Gastroesophageal sphincter (tissue), 4 donors: ENCODE results near the gene SHISAL2A. TPM values are rescaled to one million over a fixed set of nuclear protein-coding genes. Genes with fewer than 3 reads are reported as not detected.

Experiments used
- ATAC-seq: fragments of 150-250 bp; one replicate; pipeline ENCODE4 v1.9.1; 2016; ENCODE audit warnings: mild to moderate bottlenecking, moderate library complexity
- H3K27ac ChIP-seq, 4 donors: fragments of 200-600 bp; sonication (generic) in 3 of 4; 1 replicate in 3 of 4; 2 replicates in 1 of 4; pipeline ENCODE4 v1.5.1; 2016 to 2019
- H3K27me3 ChIP-seq: fragments of 200-600 bp; sonication (generic); one replicate; pipeline ENCODE4 v1.5.1; 2019
- H3K36me3 ChIP-seq, 2 donors: fragments of 200-600 bp; sonication (generic); one replicate each; pipeline ENCODE4 v1.5.1; 2019; ENCODE audit warnings: control low read depth in 1 of 2
- H3K4me1 ChIP-seq, 3 donors: fragments of 200-600 bp; sonication (generic); 1 replicate in 2 of 3; 2 replicates in 1 of 3; pipeline ENCODE4 v1.5.1; 2016 to 2019; ENCODE audit warnings: control low read depth in 2 of 3
- H3K4me3 ChIP-seq, 2 donors: fragments of 200-600 bp; sonication (generic); one replicate each; pipeline ENCODE4 v1.5.1; 2019; ENCODE audit warnings: mild to moderate bottlenecking in 1 of 2, moderate library complexity in 1 of 2
- H3K9me3 ChIP-seq, 3 donors: fragments of 200-600 bp; sonication (generic); one replicate each; pipeline ENCODE4 v1.5.1; 2017 to 2019; ENCODE audit warnings: control low read depth in 2 of 3
- EP300 ChIP-seq: sonication (generic); formaldehyde crosslinking; IDR thresholded peaks from one replicate; pipeline ENCODE4 v1.6.1; 2017; ENCODE audit warnings: antibody characterized with exemption, mild to moderate bottlenecking
- POLR2A ChIP-seq, 2 donors: fragments of 450-650 bp; IDR thresholded peaks; one replicate each; pipeline ENCODE4 v1.6.1; 2017; ENCODE audit warnings: antibody characterized with exemption in 2 of 2, mild to moderate bottlenecking in 2 of 2, moderate library complexity in 1 of 2
- POLR2AphosphoS5 ChIP-seq: sonication (generic); formaldehyde crosslinking; IDR thresholded peaks from one replicate; pipeline ENCODE4 v1.6.1; 2017; ENCODE audit warnings: antibody characterized with exemption
- WGBS, 2 donors: methylation state at CpG; one replicate each; pipeline ENCODE4 v1.1.5; 2018; ENCODE audit warnings: low coverage in 1 of 2; 5-methylcytosine and 5-hydroxymethylcytosine counted together
- total RNA-seq, 4 donors: library from RNA; depleted of rRNA; stranded (reverse); fragments of >200 nt; gene quantifications; one replicate each; pipeline ENCODE4 v1.1.0, GENCODE V29; 2016
- TF ChIP-seq, protein P1 (sequence below), 4 experiments: fragments of 200-600 bp in 2 of 4; fragments of 450-650 bp in 2 of 4; sonication (generic) in 1 of 4; IDR thresholded peaks; one replicate each; pipeline ENCODE4 v1.5.1; 2017 to 2019; ENCODE audit warnings: antibody characterized with exemption in 4 of 4, mild to moderate bottlenecking in 2 of 4, moderate library complexity in 2 of 4

SHISAL2A gene
- total RNA-seq, 4 donors from 2014 or later = not detected

GRCh38 chr1:52676249-52676903 lies 43.4 kb downstream of the SHISAL2A start:
- no peaks in the 10 kb centered on the region for H3K27me3 ChIP-seq
- H3K36me3 ChIP-seq = no peaks in the 10 kb centered on the region
- H3K4me3 ChIP-seq = no peak overlapping the region
- TF ChIP-seq EP300 = no peak
- TF ChIP-seq POLR2AphosphoS5 = no peak
- TF ChIP-seq, protein P1, sequence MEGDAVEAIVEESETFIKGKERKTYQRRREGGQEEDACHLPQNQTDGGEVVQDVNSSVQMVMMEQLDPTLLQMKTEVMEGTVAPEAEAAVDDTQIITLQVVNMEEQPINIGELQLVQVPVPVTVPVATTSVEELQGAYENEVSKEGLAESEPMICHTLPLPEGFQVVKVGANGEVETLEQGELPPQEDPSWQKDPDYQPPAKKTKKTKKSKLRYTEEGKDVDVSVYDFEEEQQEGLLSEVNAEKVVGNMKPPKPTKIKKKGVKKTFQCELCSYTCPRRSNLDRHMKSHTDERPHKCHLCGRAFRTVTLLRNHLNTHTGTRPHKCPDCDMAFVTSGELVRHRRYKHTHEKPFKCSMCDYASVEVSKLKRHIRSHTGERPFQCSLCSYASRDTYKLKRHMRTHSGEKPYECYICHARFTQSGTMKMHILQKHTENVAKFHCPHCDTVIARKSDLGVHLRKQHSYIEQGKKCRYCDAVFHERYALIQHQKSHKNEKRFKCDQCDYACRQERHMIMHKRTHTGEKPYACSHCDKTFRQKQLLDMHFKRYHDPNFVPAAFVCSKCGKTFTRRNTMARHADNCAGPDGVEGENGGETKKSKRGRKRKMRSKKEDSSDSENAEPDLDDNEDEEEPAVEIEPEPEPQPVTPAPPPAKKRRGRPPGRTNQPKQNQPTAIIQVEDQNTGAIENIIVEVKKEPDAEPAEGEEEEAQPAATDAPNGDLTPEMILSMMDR (IDR thresholded peaks at IDR 0.05) = no peak
- H3K9me3 ChIP-seq = no peaks in the 10 kb centered on the region
- WGBS, 2 donors = 88% methylated on average over 1 of the region's 8 CpGs; no CpG with 5 or more reads in 1 of the 2 donors
- ATAC-seq = peak; percentile 76
- no peak overlapping the region for H3K27ac ChIP-seq
- H3K4me1 ChIP-seq = no peaks in the 10 kb centered on the region

- no peaks in the 10 kb centered on the region for H3K27me3 ChIP-seq
- H3K36me3 ChIP-seq = no peaks in the 10 kb centered on the region
- H3K9me3 ChIP-seq = no peaks in the 10 kb centered on the region
- no peak overlapping the region for H3K4me3 ChIP-seq
- TF ChIP-seq EP300 (no peak), POLR2AphosphoS5 (no peak)
- no peaks in the 10 kb centered on the region for H3K4me1 ChIP-seq
- no peak overlapping the region for H3K27ac ChIP-seq
- ATAC-seq = no peak
- 54 to 86% methylated on average over 5 to 6 of the region's 6 CpGs for WGBS, 2 donors
These were observed 44.3 kb downstream of the SHISAL2A start for GRCh38 chr1:52677076-52677806.

- Histone ChIP-seq H3K4me3 (no peak overlapping the region), H3K9me3 (no peaks in the 10 kb centered on the region), H3K4me1 (no peaks in the 10 kb centered on the region), H3K27me3 (no peaks in the 10 kb centered on the region), H3K27ac (no peak overlapping the region), H3K36me3 (no peaks in the 10 kb centered on the region)
- TF ChIP-seq POLR2A (IDR thresholded peaks at IDR 0.05) = no peak
- TF ChIP-seq, protein P1 (IDR thresholded peaks at IDR 0.05) = no peak
- TF ChIP-seq EP300 = no peak
- no peak for TF ChIP-seq POLR2AphosphoS5
- WGBS, 2 donors = 100% methylated on average over 1 of the region's 1 CpG
- ATAC-seq = no peak
These were observed 46.1 kb downstream of the SHISAL2A start for GRCh38 chr1:52679048-52679447.

DNA sequence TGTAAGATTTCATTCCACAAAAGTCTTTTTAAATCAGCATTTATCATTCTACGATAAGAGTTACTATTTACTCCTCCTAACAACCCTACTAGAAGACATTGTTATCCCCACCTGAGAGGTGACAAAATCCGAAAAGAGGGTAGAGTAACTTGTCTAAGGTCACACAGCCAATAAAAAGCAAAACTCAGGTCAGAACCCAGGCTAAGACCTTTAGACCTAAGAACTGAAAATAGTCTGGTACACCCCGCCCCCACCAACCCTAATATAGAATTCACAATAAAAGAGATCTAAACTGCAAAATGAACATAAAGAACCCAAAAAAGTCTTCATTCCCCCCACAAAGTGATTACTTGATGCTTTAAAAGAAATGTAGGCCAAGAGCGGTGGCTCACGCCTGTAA lies 46.5 kb downstream of the SHISAL2A start:
- no peak overlapping the region for H3K27ac ChIP-seq
- 78 to 95% methylated on average over 3 to 5 of the region's 5 CpGs for WGBS, 2 donors
- no peaks in the 10 kb centered on the region for H3K36me3 ChIP-seq
- no peak overlapping the region for H3K4me3 ChIP-seq
- no peaks in the 10 kb centered on the region for H3K27me3 ChIP-seq
- H3K9me3 ChIP-seq = no peaks in the 10 kb centered on the region
- no peak for ATAC-seq
- no peaks in the 10 kb centered on the region for H3K4me1 ChIP-seq
- TF ChIP-seq POLR2A (IDR thresholded peaks at IDR 0.05) = no peak
- TF ChIP-seq, protein P1 (IDR thresholded peaks at IDR 0.05) = no peak
- no peak for TF ChIP-seq POLR2AphosphoS5
- no peak for TF ChIP-seq EP300

GRCh38 chr1:52680353-52680752 lies 47.4 kb downstream of the SHISAL2A start:
- Histone ChIP-seq H3K4me3 (no peak overlapping the region), H3K36me3 (no peaks in the 10 kb centered on the region), H3K4me1 (no peaks in the 10 kb centered on the region), H3K27ac (no peak overlapping the region), H3K9me3 (no peaks in the 10 kb centered on the region), H3K27me3 (no peaks in the 10 kb centered on the region)
- ATAC-seq = no peak
- 80% methylated on average over 3 of the region's 3 CpGs for WGBS, 2 donors
- TF ChIP-seq POLR2A (IDR thresholded peaks at IDR 0.05) (no peak), POLR2AphosphoS5 (no peak), EP300 (no peak)
- TF ChIP-seq, protein P1 (IDR thresholded peaks at IDR 0.05) = no peak
